Nucleus accumbens (tissue), 56 donors: ENCODE measurements around the gene TRERF1.
A peak's percentile ranks its signal among the peaks of the same experiment; 100 is the strongest.
"Not testable (repeated sequence)": the region's sequence is repeated elsewhere in the genome, so short reads cannot be mapped to it uniquely, and the experiment has no call there.

Source experiments
- DNase-seq, 56 donors: peaks; one replicate each; lab custom pipeline; 2025; lab: John Stamatoyannopoulos, UW

The TRERF1 gene

DNA sequence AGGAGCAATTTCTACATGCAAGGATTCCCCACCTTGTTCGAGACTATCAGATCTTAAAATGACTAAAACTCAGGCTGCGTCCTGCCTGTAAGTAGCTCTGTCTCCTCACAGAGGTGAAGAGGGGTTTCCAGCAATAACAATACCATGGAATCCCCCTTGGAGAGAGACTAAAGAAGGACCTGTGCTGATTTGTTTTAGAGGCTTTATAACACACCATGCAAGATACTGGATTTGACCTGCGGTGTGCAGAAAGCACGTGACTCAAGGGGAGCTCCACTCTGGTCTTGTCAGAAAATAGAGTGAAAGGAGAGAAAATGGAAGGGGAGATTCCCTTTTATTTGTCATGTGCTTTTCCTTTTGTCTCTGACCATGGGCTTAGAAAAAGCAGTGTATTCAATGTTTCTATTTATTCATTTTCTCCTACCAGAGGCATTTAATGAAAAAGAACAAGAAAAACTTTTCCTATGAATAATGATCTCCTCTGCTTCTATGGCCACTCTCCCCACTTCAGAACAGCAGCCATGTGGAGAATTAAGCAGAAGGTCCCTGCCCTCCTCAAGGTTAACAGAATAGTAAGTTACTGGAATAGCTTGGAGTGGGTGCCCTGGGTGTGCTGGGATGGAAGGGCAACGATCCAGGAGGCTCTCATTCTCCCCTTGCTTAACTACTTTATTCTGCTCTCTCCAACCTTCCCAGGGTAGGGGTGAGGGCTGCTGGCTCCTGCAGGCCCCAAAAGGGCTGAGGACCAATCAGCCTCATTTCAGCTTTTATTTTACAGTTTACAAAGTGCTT lies 214.8 kb downstream of the TRERF1 start:
- DNase-seq, result no peak

DNA sequence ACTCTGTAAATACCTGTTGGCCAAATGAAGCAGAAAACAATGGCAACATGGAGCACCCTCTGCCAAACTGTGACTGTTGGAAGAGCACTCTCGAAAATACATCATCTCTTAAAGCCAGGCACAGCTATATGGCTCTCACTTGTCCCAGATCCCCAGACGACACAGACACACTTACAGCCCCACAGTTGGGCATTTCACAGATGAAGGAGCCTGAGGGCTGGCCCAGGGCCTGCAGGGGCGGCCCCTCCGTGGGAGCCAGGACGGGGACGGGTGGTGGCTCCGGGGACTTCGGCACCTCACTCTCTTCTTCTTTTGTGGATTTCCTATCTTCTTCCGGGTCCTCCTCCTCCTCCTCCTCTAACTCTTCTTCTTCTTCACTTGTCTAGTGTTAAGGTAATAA lies 215.7 kb downstream of the TRERF1 start:
- DNase-seq, result no peak

DNA sequence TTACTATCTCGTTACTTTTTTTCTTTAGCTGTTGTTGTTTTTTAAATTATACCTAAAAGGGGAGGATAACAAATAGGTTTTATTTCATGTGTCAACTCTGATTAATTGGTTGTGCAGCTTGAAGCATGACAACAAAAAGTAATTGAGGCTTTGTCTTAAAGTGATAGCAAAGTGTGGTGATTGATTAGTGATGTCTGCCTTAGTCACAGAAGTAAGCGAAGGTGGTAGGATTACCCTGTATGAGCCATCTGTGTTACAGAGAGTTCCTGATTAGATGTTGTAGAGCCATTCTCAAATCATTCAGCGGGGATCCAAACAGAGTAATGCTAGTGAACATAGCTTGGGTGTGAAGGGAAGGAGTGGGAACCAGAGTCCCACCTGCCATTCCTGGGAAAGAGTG lies 219.7 kb downstream of the TRERF1 start:
- DNase-seq, result no peak

DNA sequence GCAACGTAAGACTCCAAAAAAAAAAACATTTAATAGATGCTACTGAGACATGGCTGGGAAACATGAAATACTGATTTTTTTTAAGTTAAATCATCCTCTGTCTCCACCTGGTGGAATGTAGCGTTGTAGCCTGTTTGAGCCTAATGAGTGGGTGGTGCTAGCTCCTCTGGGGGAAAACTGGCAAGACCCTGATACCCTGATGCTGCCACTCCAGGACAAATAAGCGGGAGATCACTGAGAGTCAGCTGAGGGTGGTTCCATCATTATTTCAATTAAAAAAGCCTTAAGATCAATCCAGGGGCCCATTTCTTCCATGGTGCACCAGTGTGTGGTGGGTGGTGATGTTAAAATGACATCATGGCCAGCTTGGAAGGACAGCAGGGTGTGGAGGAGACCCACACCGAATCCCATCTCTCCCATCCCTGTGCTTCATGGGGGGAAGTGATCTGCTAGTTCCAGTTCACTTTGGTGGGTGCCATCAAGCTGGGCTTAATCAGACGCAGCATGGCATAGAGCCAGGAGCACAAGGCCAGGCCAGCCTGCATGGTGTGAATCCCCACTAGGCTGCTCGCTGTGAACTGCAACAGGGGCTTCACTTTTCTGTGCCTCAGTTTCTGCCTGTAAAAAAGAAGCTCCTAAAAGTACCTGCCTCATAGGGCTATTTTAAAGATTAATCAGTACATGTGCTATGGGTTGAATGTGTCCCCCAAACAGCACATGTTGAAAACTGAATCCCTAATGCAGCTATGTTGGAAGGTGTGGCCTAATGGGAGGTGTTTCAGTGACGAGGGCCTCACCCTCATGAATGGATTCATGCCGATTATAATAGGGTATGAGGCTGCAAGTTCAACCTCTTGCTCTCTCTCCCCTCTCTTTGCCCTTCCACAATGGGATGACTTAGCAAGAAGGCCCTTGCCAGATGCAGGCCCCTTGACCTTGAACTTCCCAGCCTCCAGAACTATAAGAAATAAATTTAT lies 221.1 kb downstream of the TRERF1 start:
- no peak for DNase-seq

DNA sequence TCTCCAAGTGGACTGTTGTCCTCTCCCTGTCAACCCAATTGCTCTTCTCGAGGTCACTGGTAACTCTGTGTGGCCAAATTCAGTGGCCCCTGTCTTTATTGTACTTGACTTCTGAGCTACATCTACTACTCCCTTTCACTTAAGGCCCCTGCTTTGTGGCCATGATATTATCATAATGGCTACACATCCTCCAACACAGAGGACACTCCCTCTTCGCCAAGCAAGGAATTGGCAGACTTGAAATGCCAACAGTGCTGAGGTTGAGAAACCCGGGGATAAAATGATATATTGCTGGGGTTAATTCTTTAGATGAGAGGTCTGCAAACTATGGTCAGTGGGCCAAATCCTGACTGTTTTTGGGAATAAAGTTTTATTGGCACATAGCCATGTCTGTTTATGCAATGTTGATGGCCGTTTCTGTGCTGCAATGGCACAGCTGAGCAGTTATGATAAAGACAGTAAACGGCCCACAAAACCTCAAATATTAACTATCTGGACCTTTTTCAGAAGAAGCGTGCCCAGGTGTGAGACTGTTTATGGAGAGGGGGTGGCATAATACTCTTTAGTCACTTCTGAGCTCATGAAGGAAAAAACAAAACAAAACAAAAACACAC lies 222.1 kb downstream of the TRERF1 start:
- DNase-seq, result no peak

DNA sequence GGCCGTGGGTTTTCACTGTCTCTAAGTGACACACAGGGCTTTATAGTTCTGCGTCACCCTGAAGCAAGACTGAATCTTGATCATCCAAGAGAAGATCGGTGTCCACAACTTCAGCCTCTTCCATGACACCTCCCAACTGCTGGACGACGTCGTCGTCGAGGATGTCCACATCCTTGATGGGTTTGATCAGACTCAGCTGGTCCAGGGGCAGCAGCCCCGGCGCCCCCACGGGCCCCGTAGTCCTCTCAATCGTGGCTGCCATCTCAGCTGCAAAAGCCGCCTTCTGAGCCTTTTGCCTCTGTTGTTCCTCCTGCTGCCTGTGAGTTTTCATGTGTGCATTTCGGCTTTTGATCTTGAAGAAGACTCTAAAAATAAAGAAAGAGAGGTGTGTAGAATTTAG lies 223.4 kb downstream of the TRERF1 start:
- no peak for DNase-seq

DNA sequence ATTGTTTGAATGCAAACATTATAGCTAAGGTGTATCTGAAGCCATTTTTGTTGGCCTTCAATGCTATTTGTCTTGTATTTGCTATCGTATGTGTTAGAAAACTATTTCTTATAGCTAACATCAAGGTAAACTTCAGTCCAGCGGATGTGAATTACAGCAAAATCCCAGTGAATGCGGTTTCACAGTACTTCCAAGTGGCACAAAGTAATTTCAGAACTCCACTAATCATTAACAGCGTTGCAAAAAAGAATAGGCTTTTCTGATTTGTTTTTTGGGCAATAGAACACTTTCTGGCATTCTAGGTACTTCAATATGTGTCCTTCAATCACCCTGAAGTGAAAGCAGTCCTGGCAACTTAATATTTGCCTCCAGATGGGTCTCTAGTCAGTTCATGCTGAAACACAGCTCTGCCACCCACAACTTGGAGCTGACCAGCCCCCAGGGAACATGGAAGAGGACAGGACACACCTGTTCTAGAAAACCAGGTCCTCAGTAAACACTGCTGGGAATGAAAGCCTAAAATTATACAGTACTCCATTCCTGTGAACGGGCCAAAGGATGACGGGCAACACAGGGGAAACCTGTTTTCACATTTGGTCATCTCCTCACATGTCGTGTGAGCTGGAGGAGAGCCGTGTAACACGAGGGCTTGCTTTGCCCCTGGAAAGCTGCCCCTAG lies 224.4 kb downstream of the TRERF1 start:
- DNase-seq, result no peak

DNA sequence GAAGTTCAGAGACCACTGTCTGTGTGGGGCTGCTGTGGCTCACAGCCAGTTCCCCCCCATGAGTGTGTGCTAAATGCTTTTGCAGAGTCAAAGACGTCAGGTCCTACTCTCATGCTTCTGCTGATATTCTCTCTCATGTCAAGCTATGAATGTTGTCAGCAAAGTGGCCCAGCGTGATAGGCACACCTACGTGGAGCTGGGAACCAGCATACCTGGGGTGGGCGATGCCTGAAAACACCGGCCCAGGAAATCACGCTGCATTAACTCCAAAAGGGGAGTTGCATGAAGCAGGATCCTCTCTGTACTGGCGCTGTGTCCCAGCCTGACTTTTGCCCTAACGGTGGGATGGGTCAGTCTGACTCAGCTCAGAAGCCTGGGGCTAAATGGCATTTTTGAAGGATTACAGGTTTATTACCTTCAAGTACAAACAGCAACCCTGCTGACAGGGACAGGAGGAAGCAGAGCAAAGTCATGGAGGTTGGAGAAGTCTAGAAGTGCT lies 225.0 kb downstream of the TRERF1 start:
- DNase-seq, result no peak

DNA sequence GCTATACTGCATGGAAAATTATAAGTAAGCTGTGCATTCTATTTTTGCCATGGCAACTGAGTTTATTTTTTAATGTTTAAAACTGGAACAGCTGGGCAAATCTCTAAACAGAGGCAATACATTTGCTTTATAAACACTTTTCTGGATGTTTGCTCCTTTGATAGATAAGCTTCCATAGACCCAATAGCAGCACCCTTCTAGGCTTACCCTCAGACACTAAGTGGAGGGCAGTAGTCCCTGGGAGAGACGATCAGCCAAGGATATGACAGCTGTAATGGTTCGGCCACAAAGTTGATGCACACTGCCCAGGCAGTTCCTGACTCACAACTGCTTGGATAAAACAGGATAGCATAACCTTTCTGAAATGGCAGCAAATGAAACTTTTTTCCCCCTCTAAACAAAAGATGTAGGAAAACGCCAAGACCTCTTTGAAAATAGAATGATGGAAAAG lies 225.5 kb downstream of the TRERF1 start:
- no peak for DNase-seq

DNA sequence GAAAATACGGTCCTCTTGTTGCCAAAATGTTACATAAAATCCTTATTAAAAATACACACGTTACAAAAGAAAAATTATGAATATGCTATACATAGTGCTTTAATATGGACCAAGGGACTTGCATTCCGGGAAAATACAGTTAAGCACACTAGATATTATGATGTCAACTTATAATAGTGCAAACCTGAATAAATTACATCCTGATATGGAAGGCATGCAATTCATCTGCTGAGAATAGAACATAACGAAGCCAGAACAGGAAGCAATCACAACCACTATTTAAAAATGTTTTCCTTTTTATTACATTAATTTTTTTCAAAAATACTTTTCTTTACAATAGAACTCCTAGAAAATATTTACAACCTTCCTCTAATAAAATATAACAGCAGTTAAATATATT lies 226.3 kb downstream of the TRERF1 start:
- DNase-seq, result no peak

DNA sequence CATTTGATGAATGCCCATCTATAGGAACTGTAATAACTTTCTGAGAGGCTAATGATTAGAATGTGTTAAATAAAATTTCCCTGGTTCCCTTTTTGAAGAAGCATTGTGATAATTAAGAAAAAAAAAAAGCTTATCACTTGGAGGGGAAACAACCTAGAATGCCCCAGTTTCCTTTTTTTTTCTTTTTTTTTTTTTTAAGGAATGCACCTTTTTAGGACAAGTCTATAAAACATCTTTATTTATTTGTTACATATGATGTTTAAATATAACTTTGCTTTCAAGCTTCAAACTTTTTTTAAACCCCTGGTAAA lies 226.7 kb downstream of the TRERF1 start:
- no peak for DNase-seq

DNA sequence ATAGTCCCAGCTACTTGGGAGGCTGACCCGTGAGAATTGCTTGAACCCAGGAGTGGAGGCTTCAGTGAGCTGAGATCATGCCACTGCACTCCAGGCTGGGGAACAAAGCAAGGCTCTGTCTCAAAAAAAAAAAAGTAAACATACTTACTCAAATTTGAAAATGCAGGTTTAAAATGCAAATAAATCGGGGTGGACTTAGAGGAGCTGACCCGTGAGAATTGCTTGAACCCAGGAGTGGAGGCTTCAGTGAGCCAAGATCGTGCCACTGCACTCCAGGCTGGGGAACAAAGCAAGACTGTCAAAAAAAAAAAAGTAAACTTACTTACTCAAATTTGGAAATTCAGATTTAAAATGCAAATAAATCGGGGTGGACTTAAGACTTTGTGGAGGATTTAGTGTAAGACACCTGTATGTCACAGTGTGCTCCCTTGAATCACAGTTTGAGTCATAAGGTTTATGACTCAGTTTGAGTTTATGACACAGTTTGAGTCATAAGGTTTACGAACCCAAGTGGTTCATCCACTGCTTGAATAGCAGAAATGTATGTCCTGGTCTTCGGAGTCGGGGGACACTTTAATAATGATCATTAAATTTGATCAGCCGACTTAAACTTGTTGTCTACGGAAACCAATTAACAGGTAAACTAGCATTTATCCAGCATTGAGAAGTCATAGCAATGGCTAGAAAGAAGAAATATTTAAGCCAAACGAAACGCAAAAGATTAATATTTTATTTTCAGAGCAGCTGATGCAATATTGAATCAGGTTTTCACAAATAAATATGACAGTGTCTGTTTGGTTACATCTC lies 227.3 kb downstream of the TRERF1 start:
- DNase-seq, result no peak

DNA sequence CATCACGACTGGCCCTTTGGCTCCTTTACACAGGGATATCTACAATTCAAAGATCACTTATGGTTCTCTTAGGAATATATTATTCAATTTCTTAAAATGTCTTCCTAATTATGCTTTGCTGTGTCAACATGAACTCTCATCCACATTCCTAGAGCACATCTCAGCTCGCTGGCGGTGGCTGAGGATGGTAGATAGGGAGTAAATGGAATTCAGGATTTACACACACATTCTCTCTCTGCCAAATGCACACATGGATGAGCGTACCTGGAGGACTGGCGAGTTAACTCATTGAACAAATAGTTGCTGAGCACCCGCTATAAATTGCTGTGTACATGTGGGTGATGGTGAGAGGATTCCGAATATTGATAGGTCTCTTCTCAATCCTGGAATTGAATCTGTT lies 229.3 kb downstream of the TRERF1 start:
- DNase-seq, result no peak

DNA sequence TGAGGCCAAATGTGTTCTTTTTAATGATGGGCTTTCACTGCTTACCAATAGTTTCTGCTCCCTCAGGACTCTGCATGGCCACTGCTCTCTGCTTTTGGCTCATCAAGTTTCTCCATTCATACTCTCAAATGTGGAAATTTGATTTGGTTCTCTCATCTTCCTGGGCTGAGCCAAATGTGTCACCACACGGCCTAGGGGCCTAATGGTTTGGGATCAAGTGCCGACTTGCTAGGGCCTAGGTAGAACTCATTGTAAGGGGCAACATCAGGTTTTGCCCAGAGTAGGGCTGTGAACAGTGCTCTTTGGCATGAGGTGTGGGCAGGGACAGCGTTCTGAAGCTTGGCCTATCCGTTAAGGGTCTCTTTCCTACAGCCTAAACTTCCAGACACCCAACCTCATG lies 230.2 kb downstream of the TRERF1 start:
- no peak for DNase-seq

DNA sequence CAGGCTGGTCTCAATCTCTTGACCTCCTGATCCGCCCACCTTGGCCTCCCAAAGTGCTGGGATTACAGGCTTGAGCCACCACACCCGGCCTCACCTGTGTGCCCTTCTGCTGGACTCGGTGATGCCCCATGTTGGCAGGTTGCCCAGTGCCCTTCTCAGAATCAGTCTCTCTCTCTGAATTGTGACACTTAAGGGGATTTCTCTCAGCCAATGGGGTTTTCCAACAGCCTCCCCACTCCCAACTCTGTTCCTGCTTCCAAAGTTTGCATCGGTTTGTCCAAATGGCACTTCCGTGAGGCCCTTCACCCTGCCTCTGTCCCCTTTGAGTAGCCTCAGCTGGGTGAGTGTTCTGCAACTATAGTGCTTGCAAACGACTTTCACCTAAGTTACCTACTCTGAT lies 230.9 kb downstream of the TRERF1 start:
- DNase-seq, result no peak

DNA sequence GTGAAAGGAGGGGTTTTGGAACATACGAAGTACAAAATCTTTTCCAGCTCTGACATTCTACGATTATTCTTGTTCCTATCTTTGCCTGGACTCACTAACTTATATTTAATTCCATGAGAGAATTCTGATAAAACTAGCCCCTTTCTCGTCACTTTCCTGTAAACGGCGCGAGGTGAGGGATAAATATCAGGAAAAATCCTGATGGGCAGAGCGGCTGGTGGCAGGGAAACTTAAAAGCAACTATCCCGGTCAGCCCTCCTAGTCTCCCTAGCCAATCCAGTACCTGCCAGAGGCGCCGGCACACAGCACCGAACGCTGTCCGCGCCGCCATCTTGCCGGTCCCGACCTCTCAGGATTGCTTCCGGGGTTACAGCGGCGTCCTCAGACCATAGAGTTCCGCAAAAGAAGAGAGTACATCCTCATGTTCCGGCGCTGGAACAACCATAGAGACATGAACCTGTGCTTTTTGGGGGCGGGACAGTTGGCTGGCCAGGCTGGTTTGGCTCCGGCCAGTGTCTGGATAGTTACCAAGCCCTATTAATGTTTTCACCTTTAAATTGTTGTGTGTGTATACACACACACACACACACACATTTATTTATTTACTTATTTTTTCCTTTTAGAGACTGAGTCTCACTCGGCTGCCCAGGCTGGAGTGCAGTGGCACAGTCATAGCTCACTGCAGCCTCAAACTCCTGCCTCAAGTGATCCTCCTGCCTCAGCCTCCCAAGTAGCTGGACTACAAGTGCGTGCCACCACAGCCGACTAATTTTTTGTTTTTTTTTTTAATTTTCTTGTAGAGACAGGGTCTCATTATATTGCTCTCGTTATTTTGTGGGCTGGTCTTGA lies 234.0 kb downstream of the TRERF1 start, which contains the start of gene MRPS10:
Gene MRPS10, minus strand, starts transcription at position 343 of the 849 bp plus-strand sequence. Its CDS starts 12 bp downstream, at position 331.
- peak; percentile 46 to 95 (median 86) for DNase-seq

DNA sequence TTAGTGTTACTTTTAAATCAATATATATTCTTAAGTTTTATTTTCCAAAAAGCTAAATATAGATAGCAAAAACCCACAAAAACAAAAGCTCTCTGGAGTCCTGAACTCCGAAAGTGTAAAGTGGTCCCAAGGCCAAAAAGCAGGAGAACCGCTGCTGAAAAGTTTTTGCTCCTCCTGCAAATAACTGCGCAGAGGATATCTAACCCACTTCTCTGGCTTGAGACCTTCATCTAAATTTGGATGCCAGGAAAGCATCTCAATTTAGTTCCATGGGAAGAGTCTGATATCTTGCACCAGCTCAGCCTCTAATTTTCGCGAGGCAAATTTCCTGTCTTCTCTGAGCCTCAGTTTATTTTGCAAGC lies 234.6 kb downstream of the TRERF1 start:
- no peak for DNase-seq

DNA sequence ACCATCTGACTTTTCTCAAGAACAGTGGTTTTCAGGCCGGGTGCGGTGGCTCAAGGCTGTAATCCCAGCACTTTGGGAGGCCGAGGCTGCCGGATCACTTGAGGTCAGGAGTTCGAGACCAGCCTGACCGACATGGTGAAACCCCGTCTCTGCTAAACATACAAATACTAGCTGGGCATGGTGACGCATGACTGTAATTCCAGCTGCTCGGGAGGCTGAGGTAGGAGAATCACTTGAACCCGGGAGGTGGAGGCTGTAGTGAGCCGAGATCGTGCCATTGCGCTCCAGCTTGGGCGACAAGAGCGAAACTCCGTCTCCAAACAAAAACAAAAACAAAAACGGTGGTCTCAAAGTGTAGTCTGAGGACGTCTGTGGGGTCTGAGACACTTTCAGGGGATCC lies 235.2 kb downstream of the TRERF1 start:
- DNase-seq, result not testable (repeated sequence)

DNA sequence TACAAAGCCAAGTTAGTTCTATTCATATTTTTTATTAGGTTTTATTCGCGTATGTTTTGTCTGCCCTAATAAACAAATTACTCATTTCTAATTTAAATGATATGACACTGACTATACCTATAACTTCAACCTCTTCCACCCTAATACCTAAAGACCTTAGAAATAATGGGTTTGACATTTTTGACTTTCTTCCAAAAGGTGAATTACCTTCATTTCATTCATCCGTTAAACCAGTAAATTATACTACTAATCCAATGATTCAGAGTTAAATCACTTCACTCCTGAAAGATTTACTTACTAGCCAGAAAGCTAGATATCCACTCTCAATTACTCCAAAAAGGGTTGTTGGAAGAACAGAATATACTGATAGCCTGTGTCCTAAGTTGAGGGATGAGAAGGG lies 239.3 kb downstream of the TRERF1 start:
- no peak for DNase-seq
